Hematopoietic multipotent progenitor cell treated with erythropoietin and hydrocortisone succinate and interleukin-3 and kit ligand, for 4 days (in vitro differentiated cells): ENCODE measurements around the gene TMEM30A.

Experiments
- DNase-seq: peaks from one replicate; pipeline ENCODE4 v3.0.0-alpha.2; 2015

TMEM30A gene

GRCh38 chr6:75291331-75291730, 6.7 kb upstream of the TMEM30A start:
- DNase-seq: peak; percentile 25

DNA sequence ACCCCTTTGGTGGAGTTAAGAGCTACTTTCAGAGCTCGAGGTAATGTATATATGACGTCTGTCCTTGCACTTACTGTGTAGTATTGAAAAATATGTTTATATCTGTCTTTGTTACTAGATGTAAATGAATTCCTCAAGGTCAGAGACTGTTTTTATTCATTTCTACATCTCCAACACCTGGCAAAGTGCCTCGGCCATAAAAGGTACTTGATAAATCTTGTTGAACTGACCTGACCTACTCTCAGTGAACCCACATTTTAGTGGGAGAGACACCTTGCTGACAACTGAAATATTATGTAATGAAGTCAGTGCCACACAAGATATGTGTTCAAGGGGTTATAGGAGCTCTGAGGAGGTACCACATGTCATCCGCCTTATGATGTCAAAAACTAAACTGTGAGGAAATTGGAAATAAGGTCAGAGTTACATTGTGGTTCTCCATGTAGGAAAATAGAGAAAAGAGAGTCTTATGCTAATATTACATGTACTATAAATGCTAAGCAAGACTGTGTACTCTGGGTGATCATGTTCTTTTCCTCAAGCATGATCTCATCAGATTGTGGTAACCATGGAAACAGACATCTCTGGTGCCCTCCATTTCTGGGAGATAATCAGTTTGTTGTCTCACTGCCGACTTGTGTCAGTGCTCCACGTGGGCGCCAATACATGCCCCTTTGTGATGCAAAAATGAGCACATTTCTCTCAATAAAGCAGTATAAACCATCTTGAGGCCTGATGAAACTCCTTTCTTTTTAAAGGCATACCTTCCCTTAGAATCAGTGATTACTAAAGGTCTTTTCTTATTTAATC, 5.7 kb upstream of the TMEM30A start:
- DNase-seq: no peak

DNA sequence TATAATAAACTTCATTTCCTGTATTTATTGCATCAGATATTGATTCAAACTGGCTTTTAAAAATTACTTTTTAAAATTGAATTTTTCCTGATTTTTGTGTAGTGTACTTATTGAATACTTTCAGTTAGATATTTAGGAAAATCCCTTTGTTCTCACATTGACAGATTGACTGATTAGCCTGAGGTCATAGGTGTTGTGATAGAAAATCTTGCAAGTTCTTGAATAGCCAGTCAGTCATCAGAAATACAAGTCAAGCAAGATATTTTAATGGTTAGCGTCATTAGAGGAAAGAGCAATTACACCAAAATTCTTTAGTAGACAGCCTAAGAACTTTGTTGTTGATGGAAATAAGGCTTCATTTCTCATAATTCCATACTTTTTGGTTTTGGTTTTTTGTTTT, 3.4 kb upstream of the TMEM30A start:
- DNase-seq: no peak

GRCh38 chr6:75287424-75287823, 2.8 kb upstream of the TMEM30A start:
- no peak for DNase-seq

DNA sequence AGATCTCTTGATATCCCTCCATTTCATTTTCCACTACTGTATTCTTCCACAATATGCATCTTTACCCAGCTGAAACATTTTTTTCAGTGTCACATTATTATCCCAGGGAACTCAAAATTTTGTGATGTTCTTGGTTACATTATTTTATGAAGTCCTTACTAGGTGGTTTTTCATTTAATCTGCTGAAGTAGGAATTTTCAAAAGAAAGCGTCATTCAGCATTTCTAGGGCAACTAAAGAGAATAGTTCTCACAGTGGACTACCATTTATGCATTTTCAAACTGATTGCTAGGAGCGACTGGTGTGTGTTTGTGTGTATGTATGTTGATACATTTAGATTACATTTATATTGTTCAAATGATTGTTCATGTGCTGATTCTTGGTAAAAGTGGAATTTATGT, 2.4 kb upstream of the TMEM30A start:
- DNase-seq: no peak

- peak; percentile 61 for DNase-seq
These were observed 669 bp upstream of the TMEM30A start for GRCh38 chr6:75285283-75285639.

DNA sequence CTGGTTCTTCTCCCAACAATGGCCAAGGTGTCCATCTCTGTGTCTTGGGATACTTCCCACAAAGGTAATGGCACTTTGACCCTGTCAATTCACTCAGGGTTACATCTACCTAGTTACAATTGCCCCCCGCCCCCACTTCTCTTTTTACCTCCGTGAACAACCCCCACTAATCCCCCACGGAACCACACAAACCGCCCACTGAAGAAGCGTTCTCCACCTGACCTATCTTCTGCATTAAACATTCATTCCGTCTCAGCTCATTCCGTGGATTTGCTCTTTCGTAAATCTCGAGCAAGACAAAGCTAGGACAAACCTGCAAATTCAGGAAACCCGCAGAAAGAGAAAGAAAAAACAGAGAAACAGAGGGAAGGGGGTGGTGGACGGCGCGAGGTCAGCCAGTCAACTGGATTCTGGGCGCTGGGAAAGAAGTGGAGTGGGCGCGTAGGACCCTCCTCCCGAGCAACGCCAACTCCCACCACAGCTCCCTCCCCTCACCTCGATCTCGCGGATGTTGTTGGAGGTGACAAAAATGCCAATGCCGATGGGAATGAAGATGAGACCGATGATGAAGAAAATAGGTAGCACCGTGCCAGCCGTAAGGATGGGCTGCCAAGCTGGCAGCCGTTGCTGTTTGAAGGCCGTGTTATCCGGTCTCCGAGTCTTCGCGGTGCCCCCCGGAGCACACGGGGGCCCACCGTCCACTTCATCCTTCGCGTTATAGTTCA, 523 bp downstream of the TMEM30A start:
- peak; percentile 36 for DNase-seq

- no peak for DNase-seq
These were observed 1.9 kb downstream of the TMEM30A start for GRCh38 chr6:75282706-75283105.

- DNase-seq: no peak
These were observed 2.9 kb downstream of the TMEM30A start for GRCh38 chr6:75281653-75282052.

- DNase-seq: no peak
These were observed 4.3 kb downstream of the TMEM30A start for GRCh38 chr6:75280131-75280855.

DNA sequence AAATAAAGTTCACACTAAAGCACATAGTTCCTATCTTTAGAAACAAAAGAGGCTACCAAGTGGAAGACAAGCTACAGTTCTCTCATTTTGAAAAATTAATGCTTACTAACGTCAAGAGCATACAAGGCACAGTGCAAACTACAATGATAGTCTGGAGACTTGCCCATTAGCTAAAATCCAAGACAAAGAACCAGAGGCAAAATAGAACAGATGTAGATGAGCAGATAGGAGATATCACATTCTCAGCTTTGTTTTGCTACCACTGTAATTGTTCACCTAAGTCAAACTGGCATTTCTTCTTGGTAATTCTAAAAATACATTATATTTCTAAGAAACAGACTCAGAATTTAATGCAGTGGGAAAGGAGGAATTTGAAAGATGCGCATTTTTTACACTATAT, 5.2 kb downstream of the TMEM30A start:
- DNase-seq: peak; percentile 47

GRCh38 chr6:75278474-75279077, 6.0 kb downstream of the TMEM30A start:
- DNase-seq: peak; percentile 44

DNA sequence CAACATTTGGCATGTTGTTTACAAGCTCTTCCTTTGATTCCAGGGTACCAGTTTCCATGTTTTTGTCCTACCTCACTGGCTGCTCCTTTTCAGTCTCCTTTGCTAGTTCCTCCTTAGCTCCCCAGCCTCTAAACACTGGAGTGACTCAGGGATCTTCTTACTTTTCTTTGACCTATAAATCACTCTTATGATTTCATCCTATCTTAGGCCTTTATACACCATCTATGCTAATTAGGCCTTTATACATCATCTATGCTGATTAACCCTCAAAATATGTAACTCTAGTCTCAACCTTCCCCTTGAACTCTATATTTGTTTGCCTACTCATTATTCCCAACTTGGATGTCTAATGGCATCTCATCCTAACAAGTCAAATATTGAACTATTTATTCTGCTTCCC, 9.5 kb downstream of the TMEM30A start:
- DNase-seq: no peak

DNA sequence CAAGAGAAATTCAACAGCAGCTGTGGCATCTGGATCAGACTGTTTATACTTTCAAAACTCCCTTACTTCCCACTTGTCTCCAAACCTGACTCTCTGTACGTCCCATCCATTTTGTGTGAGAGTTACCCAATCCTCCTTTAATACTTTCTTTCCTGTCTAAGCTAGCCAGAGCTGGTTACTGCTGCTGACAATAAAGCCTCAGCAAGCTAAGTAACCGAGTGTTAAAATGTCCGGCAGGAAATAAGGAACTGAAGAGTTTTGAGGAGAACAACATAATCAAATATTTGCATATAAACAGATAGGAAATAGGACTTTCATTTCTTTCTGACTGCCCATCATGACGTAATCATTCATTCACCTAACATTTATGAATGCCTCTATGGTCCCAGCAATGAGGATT, 11.6 kb downstream of the TMEM30A start:
- peak; percentile 27 for DNase-seq

DNA sequence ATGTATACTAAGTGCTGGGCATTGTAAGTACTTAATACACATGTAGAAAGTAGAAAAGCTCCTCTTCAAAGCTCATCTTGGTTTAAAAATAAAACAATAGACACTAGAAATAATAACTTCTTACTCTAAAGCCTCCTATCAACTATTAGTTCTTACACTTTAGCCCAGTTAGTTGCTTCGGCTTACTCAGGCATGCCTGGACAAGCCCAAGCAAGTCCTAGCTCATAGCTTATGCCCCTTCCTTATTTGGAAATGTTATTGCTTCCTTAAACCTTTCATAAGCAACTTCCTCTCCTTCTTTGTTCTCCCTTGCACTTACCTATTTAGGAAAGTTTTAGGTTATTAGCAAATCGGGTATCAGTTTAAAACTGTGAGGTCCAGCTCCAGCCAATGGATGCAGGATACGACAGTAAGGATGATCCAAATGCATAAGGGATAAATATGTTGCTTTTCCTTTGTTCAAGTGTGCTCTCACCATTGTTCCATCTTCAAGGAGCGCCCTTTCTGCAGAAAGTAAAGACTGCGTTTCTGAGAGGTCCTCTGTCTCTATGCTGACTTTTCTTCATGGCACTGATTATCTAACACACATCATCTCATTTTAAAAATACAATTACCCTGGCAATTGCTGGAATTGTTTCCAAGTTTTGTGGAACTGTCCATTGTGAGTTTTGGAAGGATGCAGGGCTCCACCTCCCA, 12.3 kb downstream of the TMEM30A start:
- no peak for DNase-seq

DNA sequence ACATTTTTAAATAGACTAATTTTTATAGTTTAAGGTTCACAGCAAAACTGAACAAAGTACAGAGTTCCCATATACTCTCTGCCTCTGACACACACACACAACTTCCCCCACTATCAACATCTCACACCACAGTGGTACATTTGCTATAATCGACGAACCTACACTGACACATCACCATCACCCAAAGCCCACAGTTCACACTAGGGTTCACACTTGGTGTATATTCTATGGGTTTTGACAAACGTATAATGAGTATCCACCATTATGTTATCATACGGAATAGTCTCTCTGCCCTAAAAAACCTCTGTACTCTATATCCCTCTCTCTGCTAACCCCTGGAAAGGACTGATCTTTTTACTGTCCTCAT, 15.6 kb downstream of the TMEM30A start:
- no peak for DNase-seq

DNA sequence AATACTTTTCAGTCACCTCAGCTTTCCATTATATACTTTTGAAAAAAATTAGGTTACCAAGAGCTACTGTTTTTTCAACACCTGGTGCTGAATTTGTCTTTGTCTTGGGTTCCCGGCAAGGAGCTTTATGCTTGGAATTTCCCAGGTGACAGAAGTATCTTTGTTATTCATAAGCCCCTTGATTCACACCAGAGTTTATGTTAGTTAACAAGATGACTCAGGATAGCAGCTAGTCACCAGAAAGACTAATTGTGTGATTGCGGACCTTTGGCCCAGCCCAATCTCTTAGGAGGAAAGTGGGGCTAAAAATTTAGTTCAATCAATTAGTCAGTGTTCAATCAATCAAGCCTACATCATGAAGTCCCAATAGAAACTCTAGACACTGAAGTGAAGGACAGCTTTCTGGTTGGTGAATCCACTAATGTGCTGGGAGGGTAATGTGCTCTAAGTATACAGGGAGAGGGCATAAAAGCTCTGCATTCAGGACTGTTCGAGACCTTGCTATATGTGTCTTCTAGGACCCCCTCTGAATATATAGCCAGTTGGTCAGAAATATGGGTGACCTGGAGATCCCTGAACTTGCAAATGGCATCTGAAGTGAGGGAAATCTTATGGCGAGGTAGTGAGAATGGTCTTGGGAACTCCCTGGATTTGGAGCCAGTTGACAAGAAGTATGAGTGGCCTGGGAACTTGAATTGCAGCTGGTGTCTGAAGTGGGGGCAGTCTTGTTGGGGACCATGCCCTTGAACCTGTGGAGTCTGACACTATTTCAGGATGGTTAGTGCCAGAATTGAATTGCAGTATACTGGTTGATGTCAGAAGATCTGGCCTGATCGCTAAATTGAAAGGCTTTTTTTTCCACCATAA, 16.2 kb downstream of the TMEM30A start:
- no peak for DNase-seq

DNA sequence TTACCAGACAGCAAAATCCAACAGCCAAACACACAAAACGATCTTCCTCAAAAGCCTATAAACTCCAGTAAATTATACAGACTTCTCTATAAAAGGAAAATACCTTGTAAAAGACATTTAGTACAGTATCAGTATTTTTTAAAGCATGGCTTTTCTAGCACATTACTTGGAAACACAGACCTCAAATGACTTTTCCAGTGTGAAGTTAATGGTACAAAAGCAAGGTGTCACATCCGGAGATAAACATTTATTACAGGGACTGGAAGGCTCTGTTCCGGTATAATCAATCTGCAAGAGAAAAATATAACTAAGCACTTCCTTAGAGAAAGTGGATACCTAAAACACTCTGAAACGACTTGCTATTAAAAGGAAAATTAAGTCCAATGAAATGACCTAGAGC, 17.1 kb downstream of the TMEM30A start:
- DNase-seq: no peak

- DNase-seq: peak; percentile 77
These were observed 17.8 kb downstream of the TMEM30A start for GRCh38 chr6:75266716-75267291.

DNA sequence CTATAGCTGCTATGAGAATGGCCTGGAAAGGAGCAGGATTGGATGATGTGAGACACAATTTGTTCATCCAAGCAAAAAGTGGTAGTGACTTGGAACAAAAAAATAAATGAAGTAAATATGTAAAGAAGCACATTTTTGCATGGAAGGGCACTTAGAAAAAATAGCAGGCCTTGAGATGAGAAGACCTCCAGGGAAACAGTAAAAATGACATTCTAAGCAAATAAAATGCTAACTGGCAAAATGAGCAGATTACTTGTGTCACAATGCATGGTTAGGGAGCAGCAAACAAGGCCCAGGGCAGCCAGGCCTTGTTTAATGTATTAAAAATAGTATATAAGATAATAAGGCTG, 21.2 kb downstream of the TMEM30A start:
- no peak for DNase-seq

- no peak for DNase-seq
These were observed 21.7 kb downstream of the TMEM30A start for GRCh38 chr6:75262716-75263400.
